OCI-M2 (cell line): ENCODE data around the gene NADSYN1.

Experiments
- DNase-seq: peaks from one replicate; lab custom pipeline; 2025; ENCODE audit not compliant: unreplicated experiment; lab: John Stamatoyannopoulos, UW

Gene NADSYN1

DNA sequence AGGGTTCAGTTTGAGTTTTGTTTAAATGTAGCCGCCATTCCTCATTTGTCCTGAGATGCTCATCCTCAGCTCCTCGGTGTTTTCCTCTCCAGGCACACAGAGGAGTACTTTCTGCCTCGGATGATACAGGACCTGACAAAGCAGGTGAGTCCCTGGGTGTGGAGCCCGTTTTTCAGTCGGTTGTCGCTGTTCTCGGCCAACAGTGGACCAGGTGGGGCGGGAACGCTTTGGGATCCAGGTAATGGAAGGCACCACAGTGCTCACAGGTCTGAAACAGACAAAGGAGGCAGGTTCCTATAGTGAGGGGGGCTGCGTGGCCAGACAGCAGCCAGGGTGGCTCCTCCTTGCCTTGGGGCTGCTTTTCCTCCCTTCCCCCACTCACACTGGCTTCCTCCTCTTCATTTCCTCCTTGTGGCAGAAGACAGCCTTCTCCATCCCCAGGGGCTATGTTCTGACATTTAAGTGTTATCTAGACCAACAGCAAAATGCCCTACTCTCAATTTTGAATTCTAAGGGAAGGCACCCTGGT, 19.4 kb downstream of the NADSYN1 start:
- DNase-seq = no peak

DNA sequence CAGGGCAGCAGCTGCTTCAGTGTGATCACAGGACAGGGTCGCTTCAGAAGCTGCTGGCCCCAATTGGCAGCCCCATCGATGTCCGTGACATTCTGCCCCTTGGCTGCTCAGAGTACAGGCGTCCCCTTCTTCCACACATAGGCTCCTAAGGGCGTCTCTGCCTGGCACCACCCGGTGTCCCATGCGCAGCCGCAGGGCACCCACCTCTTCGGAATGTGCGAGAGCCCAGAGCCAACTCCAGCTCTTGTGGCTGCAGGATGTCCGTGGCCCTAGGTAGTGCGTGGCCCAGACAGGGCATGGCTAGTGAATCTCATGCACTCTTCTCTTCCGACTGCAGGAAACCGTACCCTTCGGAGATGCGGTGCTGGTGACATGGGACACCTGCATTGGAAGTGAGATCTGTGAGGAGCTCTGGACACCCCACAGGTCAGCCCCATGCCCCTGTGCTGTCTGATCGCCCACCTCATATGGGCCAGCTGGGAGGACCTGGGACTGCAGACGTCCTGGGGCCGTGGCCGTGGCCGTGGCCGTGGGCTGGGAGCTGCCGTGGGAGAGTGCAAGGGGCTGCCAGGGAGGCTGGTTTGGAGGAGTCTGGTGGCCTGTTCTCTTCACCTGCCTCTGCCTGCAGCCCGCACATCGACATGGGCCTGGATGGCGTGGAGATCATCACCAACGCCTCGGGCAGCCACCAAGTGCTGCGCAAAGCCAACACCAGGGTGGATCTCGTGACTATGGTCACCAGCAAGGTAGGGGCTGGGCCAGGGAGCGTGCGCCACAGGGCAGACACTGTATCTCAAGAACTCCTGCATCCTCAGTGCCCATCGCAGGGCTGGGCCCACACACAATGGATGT, 20.2 kb downstream of the NADSYN1 start:
- DNase-seq = no peak

DNA sequence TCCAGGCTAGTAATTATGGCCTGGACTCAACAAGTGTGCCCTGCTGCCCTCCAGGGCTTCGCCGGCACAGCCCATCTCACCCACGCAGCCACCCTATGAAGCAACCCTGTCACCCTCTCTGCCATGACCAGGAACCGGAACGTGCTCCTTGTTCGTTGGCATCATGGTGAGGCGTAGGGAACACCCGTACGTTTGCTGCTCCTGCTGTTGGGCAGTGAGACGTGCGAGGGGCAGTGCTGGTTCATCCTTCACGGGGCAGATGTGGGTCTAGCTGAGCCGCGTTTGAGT, 20.7 kb downstream of the NADSYN1 start:
- DNase-seq = no peak

DNA sequence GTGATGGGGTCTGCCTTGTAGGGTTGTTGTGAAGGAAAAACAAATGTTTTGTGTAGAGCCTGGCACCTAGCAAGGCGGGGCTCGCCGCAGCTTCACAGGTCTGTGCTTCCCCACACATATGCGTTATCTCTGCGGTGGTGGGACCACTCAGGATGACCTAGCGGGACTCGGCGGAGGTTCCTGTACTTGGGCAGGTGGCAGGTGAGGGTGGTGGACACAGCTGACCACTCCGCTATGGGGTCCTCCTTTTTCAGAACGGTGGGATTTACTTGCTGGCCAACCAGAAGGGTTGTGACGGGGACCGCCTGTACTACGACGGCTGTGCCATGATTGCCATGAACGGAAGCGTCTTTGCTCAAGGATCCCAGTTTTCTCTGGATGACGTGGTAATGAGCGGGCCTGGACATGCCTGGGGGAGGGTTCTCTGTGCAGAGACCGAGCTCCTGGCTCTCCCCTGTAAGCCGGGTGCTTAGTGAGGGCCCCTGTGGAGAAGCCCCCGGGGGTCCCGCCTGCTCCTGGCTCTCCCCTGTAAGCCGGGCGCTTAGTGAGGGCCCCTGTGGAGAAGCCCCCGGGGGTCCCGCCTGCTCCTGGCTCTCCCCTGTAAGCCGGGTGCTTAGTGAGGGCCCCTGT, 21.3 kb downstream of the NADSYN1 start:
- DNase-seq = no peak

DNA sequence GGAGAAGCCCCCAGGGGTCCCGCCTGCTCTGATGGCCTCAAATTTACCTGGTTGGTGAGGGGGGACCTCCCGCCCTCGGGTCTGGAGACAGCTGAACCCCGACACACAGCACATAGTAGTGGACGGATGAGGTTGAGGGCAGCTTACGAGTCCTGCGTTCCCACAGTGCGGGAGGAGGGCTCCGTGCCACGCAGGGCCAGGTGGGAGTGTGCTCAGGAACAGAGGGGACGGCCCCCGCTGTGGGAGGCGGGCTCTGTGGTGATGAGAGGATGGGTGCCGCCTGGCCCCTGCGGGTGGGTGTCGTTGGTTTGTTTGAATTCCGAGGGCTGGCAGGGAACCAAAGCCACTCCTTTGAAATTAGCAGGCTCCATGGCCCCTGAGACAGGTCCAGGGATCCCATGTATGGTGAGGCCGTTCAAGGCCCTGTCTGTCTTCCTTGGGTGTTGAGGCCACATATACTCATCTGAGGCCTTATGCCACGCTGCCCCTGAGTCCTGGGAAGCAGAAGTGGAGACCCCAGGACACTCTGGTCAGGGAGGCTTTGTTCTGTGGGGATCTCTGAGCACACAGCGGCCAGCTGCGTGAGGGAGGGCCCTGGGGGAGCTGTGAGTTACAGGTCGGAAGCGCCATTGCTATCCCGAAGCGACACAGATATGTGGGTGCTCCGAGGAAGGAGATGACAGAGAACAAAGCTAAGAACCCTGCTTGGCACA, 21.9 kb downstream of the NADSYN1 start:
- no peak for DNase-seq

DNA sequence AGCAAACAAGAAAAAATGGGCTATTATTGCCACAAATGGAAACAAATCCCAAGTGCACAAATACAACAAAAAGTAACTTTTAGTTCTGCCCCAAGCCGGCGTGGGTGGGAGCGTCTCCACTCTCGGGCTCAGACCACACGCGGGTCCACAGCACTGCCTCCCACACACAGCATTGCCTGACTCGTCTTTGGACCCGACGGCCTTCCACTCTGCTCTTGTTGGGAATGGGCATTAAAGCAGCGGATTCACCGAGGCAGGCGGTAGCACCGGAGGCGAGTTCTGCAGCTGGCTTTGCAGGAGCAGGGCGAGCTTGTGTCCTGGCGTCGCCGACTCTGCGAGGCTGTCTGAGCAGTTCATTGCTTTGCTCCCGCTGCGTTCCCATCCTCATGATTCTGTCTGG, 23.0 kb downstream of the NADSYN1 start:
- no peak for DNase-seq

DNA sequence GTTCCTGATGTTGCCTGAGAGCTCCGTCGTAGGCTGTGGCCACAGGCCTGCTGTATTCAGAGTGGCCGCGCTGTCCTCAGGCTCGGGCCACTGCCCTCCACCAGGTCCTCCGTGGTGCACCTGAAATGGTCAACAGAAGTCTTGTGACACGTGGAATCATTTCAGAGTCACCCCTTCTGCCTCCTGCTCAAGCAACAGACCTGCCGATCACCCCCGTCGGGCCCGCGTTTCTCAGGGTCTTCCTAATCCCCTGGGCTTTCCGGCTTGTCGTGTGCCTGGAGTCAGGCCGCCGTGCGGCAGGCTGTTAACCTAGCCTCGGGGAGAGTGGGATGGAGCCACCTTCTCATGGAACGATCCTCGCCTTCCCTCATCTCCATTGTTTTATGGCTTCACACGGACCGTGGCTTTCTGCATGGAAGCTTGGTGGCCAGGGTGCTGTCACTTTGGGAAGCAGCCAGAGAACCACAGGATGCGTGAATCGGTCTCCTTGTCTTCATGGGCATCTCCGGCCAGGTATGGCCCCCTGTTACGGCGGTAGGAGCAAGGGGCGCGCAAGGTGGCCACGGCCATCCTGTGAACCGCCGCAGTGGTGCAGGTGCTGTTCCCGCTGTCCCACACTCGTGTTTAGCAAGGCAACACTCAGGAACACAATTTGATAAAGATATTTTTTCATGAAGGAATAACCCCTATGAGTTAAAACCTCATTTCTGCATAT, 24.1 kb downstream of the NADSYN1 start:
- DNase-seq = no peak

DNA sequence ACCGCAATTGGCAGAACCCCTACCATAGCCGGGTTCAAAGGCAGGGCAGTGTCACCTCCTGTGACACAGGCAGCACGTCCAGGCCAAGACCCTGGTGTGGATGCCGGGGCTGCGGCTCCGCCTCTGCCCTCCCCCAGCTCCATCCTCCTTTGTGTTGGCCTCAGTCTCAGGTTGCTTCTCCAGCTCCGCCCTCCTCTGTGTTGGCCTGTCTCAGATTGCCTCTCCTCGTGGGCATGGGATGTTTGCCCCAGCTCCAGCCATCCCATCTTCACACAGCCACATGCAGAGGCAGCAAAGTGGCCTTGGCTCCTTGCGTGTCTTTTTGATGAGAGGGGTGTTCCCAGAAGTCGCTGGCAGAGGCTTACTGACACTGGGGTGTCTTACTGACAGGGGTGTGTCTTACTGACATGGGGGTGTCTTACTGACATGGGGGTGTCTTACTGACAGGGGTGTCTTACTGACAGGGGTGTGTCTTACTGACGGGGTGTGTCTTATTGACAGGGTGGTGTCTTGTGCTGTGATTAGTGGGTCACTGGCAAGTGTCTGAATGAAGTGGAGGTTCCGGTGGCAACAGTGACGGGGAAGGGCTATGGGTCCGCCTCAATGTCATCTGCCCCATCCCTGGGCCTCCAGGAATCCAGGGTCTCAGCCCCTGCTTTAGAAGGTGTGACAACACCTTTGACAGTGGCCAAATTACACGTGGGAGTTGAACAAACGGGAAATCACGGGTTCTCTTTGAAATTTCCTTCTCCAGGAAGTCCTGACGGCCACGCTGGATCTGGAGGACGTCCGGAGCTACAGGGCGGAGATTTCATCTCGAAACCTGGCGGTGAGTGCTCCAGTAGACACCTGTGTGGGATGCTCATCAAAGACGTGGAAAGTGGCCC, 24.9 kb downstream of the NADSYN1 start:
- DNase-seq = no peak

DNA sequence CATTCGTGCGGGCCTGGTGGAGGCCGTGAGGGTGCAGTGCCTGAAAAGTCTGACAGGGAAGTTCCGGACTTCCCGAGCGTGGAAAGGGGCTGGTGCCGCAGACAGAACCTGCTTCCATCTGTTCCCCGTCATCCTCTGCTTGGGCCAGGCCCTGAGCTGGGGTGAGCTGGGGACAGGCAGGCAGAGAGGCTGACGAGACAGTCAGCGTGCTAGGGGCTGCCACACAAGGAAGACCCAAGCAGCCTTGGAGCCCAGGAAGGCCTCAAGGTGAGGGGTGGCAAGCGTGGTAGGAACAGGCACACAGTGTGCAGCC, 25.5 kb downstream of the NADSYN1 start:
- DNase-seq = no peak

DNA sequence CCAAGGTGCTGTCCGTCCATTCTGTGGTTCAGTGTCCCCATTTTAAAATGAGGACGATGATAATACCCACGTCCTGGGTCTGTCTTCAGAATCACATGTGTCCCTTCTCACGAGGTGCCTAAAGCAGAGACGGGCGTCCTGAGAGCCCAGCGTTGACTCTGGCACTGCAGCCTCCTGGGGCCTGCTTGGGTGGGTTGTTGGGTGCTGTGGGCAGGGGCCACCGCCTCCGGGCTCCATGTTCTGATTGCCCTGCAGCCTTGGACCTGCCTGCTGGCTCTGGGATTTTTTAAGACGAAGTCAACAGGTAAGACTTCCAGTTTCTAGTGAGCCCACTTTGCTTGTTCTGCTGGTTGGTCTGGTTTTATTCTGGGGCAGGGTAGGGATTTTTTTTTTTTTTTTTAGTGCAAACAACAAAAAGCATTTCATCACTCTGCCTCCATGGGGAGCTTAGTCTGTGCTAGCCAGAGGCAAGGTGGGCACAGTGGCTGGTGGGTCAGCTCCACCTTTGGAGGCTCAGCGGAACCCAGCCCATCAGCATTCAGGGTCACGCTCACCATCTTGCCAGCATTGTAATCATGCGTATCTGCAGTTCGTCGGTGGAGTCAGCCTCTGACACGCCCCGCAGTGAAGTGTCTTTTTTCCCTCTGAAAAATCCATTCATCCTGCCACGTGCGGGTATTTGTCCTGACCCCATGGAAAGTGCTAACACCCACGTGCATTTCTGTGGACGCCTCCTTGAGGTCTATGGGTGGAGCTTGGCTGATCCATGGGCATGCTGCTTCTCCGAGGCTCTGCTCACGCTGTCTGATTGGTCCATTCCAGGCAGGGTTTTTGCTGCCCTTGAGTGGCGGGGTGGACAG, 28.3 kb downstream of the NADSYN1 start:
- no peak for DNase-seq

DNA sequence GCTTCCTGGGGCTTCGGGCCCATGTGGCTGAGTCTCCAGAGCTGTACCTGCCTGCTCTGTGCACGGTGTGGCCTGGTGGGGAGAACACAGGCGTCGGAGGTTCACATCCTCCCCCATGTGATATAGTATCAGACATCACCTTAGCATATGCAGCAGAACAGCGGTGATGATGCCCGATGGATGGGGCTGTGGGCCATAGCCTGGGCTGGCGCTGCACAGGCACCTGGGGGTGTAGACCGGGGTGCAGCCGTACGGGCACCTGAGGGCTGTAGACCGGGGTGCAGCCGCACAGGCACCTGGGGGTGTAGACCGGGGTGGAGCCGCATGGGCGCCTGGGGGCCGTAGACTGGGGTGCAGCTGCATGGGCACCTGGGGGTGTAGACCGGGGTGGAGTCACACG, 29.2 kb downstream of the NADSYN1 start:
- DNase-seq = no peak

DNA sequence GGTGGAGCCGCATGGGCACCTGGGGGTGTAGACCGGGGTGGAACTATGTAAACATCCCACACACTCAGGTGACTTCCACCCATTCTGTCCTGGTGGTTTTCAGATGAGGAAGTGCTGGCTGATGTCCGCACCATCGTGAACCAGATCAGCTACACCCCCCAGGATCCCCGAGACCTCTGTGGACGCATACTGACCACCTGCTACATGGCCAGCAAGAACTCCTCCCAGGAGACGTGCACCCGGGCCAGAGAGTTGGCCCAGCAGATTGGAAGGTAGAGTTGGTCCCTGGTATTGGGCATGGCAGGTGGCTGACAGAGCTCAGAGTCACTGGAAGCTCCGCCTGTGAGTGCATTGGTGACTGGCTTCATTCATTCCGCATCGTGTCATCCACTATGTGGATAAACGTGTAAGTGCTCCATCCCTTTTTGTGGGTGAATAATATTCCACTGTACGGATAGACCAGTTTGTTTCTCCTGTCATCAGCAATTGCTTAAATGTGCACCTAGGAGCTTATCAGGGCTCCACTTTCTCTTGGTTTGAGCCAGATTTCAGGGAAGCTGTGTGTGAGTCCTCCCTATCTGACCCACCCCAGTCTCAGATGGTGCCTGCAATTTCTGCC, 29.9 kb downstream of the NADSYN1 start:
- DNase-seq = no peak

DNA sequence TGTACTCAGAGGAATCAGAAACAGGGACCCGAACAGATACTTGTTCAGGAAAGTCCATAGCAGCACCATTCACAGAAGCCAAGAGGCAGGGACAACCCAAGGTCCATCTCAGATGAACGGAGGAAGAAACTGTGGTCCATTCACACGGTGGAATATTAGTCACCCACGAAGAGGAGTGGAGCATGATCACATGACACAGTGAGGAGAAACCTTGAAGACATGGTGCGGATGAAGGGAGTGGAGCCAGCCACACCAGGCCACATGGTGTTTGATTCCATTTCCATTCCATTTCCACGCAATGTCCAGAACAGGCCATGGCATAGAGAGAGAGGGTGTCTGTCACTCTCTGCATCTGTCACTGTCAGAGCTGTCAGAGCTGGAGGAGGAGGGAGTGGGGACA, 30.7 kb downstream of the NADSYN1 start:
- DNase-seq = no peak

DNA sequence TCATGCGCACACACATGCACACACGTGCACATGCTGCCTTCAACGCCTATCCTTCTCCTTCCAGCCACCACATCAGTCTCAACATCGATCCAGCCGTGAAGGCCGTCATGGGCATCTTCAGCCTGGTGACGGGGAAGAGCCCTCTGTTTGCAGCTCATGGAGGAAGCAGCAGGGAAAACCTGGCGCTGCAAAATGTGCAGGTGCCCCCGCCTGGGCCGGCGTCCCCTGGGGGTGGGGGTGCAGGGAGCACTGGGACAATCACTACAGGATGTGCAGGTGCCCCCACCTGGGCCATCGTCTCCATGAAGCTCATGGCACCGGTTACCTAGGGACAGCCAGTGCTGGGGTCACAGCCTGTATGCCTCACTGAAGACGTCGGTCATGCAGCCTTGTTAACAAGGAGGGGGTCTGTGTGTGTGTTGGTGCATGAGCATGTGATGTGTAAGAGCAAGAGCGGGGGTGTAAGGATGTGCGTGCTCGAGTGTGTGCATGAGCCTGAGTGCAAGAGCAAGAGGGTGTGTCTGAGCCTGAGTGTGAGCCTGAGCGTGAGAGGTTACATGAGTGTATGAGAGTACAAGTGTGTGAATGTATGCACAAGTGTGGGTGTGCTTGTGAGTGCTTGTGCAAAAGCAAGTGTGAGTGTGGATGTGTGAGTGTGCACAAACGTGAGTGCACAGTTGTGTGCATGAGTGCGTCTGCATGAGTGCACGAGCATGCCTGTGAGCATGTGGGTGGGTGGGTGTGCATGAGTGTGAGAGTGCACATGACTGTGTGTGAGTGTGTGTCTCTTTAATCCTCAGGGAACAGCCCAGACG, 31.5 kb downstream of the NADSYN1 start:
- no peak for DNase-seq

DNA sequence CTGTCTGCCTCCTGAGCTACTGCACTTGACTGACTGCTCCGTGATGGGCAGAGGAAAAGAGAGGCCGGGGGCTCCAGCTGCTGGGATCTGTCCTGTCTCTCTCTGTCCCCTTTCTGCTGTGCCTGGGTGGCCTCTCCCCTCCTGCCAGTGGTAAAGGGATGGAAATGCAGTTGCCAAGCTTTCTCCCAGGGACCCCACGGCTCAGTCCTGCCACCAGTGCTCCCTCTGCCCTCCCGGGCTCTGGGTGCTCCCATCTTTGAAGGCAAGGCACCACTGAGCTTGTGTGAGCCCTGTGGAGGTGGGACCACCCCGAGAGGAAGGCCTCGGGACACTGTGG, 32.0 kb downstream of the NADSYN1 start:
- no peak for DNase-seq

DNA sequence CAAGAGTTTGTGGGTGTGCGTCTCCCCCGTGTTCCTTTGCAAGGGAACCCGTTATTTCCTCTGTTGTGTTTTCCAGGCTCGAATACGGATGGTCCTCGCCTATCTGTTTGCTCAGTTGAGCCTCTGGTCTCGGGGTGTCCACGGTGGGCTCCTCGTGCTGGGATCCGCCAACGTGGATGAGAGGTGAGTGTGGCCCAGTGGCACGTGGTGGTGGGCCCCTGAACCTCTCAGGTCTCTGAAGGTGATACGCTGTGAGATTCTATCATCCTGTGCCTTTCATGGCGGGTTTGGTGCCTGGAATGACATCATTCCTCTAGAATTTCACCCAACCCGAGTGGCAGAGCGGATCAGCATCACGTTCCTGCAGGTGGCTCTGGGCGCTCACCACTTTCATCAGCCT, 32.5 kb downstream of the NADSYN1 start:
- DNase-seq = no peak

DNA sequence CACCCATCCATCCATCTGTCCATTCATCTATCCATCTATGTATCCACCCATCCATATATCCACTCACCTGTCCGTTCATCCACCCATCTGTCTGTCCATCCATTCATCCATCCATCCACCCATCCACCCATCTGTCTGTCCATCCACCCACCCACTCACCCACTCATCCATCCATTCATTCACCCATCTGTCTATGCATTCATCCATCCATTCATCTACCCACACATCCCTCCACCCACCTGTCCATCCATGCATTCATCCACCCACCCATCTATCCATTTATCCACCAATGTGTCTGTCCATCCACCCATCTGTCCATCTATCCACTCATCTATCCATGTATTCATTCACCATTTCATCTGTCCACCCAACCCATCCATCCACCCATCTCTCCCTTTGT, 33.3 kb downstream of the NADSYN1 start:
- DNase-seq = no peak

DNA sequence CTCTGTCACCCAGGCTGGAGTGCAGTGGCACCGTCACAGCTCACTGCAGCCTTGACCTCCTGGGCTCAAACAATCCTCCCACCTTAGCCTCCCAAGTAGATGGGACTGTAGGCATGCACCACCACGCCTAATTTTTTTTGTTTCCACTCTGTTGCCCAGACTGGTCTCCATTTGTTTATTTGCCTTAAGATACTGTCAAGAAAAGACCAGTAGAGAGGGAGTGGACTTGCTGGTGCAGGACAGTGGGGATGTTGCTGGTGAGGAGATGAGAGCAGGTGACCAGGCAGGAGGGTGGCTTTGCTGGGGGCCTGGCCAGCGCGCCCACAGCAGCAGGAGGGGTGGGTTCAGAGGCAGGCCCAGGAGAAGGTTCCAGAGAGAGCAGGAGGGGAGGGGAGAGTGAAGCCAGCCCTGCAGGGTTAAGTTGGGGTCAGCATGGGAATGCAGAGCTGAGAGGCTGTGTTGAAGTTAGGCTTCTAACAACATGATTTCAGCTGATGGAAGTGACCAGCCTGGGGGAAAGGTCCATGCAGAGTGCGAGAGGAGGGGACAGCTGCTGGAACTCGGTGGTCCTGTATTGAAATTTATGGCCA, 35.8 kb downstream of the NADSYN1 start:
- DNase-seq = no peak
